NCI-H2107 treated with DMSO at 0.1 percent for 48 hours (cell line): Measurements from ENCODE around the gene SELPLG.
"Not testable (repeated sequence)": the region's sequence is repeated elsewhere in the genome, so short reads cannot be mapped to it uniquely, and the experiment has no call there.

ENCODE experiments used
- DNase-seq: peaks from one replicate; lab custom pipeline; 2025; ENCODE audit not compliant: unreplicated experiment; lab: John Stamatoyannopoulos, UW

The SELPLG gene

GRCh38 chr12:108575199-108575912 is 58.3 kb downstream of the SELPLG start:
- no peak for DNase-seq

DNA sequence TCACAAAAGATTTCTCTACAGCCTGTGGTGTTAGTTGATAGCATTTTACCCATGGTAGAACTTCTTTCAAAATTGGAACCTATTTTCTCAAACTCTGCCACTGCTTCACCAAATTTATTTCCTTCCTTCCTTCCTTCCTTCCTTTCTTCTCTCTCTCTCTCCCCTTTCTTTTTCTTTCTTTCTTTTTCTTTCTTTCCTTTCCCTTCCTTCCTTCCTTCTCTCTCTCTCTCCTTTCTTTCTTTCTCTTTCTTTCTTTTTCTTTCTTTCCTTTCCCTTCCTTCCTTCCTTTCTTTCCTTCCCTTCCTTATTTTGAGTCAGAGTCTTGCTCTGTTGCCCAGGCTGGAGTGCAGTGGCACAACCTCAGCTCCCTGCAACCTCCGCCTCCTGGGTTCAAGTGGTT is 59.4 kb downstream of the SELPLG start:
- not testable (repeated sequence) for DNase-seq

GRCh38 chr12:108573317-108573716 is 60.4 kb downstream of the SELPLG start:
- no peak for DNase-seq

DNA sequence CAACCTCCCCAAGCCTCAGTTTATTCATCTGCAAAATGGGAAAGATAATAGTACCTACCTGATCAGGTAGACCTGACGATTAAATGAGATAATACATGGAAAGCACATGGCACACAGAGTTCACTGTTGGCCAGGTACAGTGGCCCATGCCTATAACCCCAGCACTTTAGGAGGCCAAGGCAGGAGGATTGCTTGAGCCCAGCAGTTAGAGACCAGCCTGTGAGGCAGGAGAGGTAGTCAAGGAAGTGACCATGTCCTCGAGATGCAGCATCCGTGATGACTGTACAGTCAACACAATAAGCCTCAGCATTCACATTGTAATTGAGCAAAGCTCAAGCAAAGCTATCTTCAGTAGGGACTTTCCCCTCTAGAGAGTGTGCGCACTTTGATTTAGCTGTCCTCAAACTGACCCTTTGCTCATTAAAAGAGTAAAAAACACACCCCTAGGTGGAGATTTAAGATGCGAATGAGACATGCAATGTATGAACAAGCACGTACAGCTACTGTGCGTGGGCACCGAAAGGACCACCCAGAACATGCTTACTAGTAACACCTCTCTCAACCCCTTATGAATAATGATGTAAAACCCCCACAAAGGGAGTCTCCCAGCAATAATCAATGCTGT is 61.4 kb downstream of the SELPLG start:
- no peak for DNase-seq
